IMR-90 (cell line): ENCODE measurements around the gene CYSTM1. TPM values are rescaled to one million over a fixed set of nuclear protein-coding genes. Genes with fewer than 3 reads are reported as not detected.

Source experiments
- ATAC-seq: fragments of 200-7000 bp; cut with Tn5 transposase; 2 replicates; pipeline ENCODE4 v1.9.1; 2020; ENCODE audit warnings: low read depth, mild to moderate bottlenecking, moderate library complexity
- BruUV-seq: library from RNA; stranded (reverse); fragments of 400-500 nt; replicated peaks from 2 replicates; lab custom pipeline; 2021; lab: Mats Ljungman, UMichigan
- CTCF ChIA-PET: fragments of 300-600 bp; formaldehyde crosslinking; extraction: SDS; loops from one replicate; lab custom pipeline; 2021; ENCODE audit warnings: antibody characterized with exemption; lab: Yijun Ruan, JAX
- POLR2A ChIA-PET: fragments of 300-600 bp; sonication (Branson Sonifier 250); formaldehyde crosslinking; loops from one replicate; lab custom pipeline; 2022; ENCODE audit warnings: antibody characterized with exemption; ENCODE audit not compliant: unreplicated experiment; lab: Charles Lee
- DNase-seq: peaks from one replicate; pipeline ENCODE4 v3.0.0; 2013
- H2AFZ ChIP-seq: replicated peaks from 2 replicates; pipeline ENCODE3; 2013; ENCODE audit warnings: low read length, mild to moderate bottlenecking; ENCODE audit not compliant: poor library complexity
- H2AK5ac ChIP-seq: 2 replicates; pipeline ENCODE4 v1.6.1; 2013; ENCODE audit warnings: low read depth, low read length, inconsistent platforms
- H2AK9ac ChIP-seq: replicated peaks from 2 replicates; pipeline ENCODE3; 2013; ENCODE audit warnings: mild to moderate bottlenecking, low read depth, low read length, moderate library complexity; ENCODE audit not compliant: poor library complexity
- H2BK120ac ChIP-seq: 2 replicates; pipeline ENCODE4 v1.6.1; 2013; ENCODE audit warnings: low read depth, low read length, inconsistent platforms
- H2BK15ac ChIP-seq: 3 replicates; pipeline ENCODE4 v1.6.1; 2013; ENCODE audit warnings: low read depth, low read length, inconsistent platforms
- H2BK20ac ChIP-seq: 2 replicates; pipeline ENCODE4 v1.6.1; 2013; ENCODE audit warnings: low read depth, mild to moderate bottlenecking, inconsistent platforms, low read length, moderate library complexity
- H2BK5ac ChIP-seq: 2 replicates; pipeline ENCODE4 v1.6.1; 2013; ENCODE audit warnings: mild to moderate bottlenecking, low read depth, low read length, inconsistent platforms; ENCODE audit not compliant: poor library complexity, severe bottlenecking
- H3K14ac ChIP-seq: replicated peaks from 2 replicates; pipeline ENCODE4 v1.6.1; 2013; ENCODE audit warnings: low read depth, low read length, inconsistent platforms
- H3K18ac ChIP-seq: 2 replicates; pipeline ENCODE4 v1.6.1; 2013; ENCODE audit warnings: low read depth, low read length, control low read depth
- H3K23ac ChIP-seq: 2 replicates; pipeline ENCODE4 v1.6.1; 2013; ENCODE audit warnings: low read depth, low read length, inconsistent platforms
- H3K27ac ChIP-seq: 2 replicates; pipeline ENCODE4 v1.5.1; 2013; ENCODE audit warnings: mild to moderate bottlenecking, control low read depth, low read length; ENCODE audit not compliant: insufficient read depth
- H3K27me3 ChIP-seq: 2 replicates; pipeline ENCODE4 v1.6.1; 2013; ENCODE audit warnings: low read length; ENCODE audit not compliant: control insufficient read depth, insufficient read depth
- H3K36me3 ChIP-seq: 2 replicates; pipeline ENCODE4 v1.6.1; 2013; ENCODE audit warnings: low read length, mixed read lengths; ENCODE audit not compliant: control insufficient read depth, insufficient read depth
- H3K4ac ChIP-seq: 2 replicates; pipeline ENCODE4 v1.6.1; 2013; ENCODE audit warnings: low read depth, low read length, inconsistent platforms
- H3K4me1 ChIP-seq: 2 replicates; pipeline ENCODE4 v1.6.1; 2013; ENCODE audit warnings: low read length, mixed read lengths; ENCODE audit not compliant: control insufficient read depth, insufficient read depth
- H3K4me2 ChIP-seq: 2 replicates; pipeline ENCODE4 v1.6.1; 2013; ENCODE audit warnings: low read depth, mild to moderate bottlenecking, control low read depth, low read length, moderate library complexity
- H3K4me3 ChIP-seq: 2 replicates; pipeline ENCODE4 v1.5.1; 2013; ENCODE audit warnings: low read depth, mild to moderate bottlenecking, control low read depth, low read length, moderate library complexity; ENCODE audit not compliant: insufficient read depth
- H3K56ac ChIP-seq: 2 replicates; pipeline ENCODE4 v1.6.1; 2013; ENCODE audit warnings: low read length, inconsistent platforms; ENCODE audit not compliant: insufficient read depth; ENCODE audit errors: extremely low read depth
- H3K79me1 ChIP-seq, 2 experiments: 2 replicates each; pipeline ENCODE4 v1.6.1; 2013; ENCODE audit warnings: low read length in 2 of 2, inconsistent platforms in 1 of 2, low read depth in 1 of 2
- H3K9ac ChIP-seq: 2 replicates; pipeline ENCODE4 v1.6.1; 2013; ENCODE audit warnings: low read depth, low read length, control low read depth
- H3K9me1 ChIP-seq: 2 replicates; pipeline ENCODE4 v1.6.1; 2013; ENCODE audit warnings: low read length, inconsistent platforms; ENCODE audit not compliant: insufficient read depth
- H3K9me3 ChIP-seq: 2 replicates; pipeline ENCODE4 v1.6.1; 2013; ENCODE audit warnings: low read length; ENCODE audit not compliant: control insufficient read depth, insufficient read depth
- H4K20me1 ChIP-seq: 2 replicates; pipeline ENCODE4 v1.6.1; 2013; ENCODE audit warnings: low read length, inconsistent platforms; ENCODE audit not compliant: insufficient read depth
- H4K5ac ChIP-seq: 2 replicates; pipeline ENCODE4 v1.6.1; 2013; ENCODE audit warnings: mild to moderate bottlenecking, low read depth, low read length, control low read depth
- H4K8ac ChIP-seq, 2 experiments: 2 replicates each; pipeline ENCODE4 v1.6.1; 2013; ENCODE audit warnings: low read depth in 2 of 2, low read length in 2 of 2, control low read depth in 1 of 2, inconsistent platforms in 1 of 2
- H4K91ac ChIP-seq: 2 replicates; pipeline ENCODE4 v1.6.1; 2013; ENCODE audit warnings: low read depth, low read length, inconsistent platforms; ENCODE audit not compliant: insufficient read depth
- BHLHE40 ChIP-seq: fragments of 150-350 bp; IDR thresholded peaks from 2 replicates; pipeline ENCODE4 v1.6.1; 2016; ENCODE audit warnings: mild to moderate bottlenecking, low read depth, low read length
- CEBPB ChIP-seq: IDR thresholded peaks from 2 replicates; pipeline ENCODE4 v1.6.1; 2012; ENCODE audit warnings: low read depth, low read length, improper control_type of control experiment
- CTCF ChIP-seq: conservative IDR thresholded peaks from 2 replicates; pipeline ENCODE4 v1.5.1; 2012; ENCODE audit warnings: mild to moderate bottlenecking, low read depth, low read length, improper control_type of control experiment
- ELK1 ChIP-seq: fragments of 150-350 bp; IDR thresholded peaks from 2 replicates; pipeline ENCODE4 v1.6.1; 2016; ENCODE audit warnings: low read depth, mild to moderate bottlenecking, low read length, moderate library complexity, borderline replicate concordance
- FOS ChIP-seq: fragments of 150-350 bp; IDR thresholded peaks from 2 replicates; pipeline ENCODE4 v1.6.1; 2016; ENCODE audit warnings: low read depth, low read length
- MAFK ChIP-seq: IDR thresholded peaks from 2 replicates; pipeline ENCODE4 v1.6.1; 2012; ENCODE audit warnings: low read depth, low read length, improper control_type of control experiment
- MAZ ChIP-seq: IDR thresholded peaks from 2 replicates; pipeline ENCODE4 v1.6.1; 2012; ENCODE audit warnings: low read depth, mild to moderate bottlenecking, low read length, improper control_type of control experiment, moderate library complexity, borderline replicate concordance
- MXI1 ChIP-seq: IDR thresholded peaks from 2 replicates; pipeline ENCODE4 v1.6.1; 2012; ENCODE audit warnings: low read depth, mild to moderate bottlenecking, low read length, moderate library complexity, borderline replicate concordance
- NFE2L2 ChIP-seq: fragments of 150-350 bp; IDR thresholded peaks from 2 replicates; pipeline ENCODE4 v1.6.1; 2016; ENCODE audit warnings: low read depth, mild to moderate bottlenecking, low read length
- POLR2A ChIP-seq: IDR thresholded peaks from 2 replicates; pipeline ENCODE4 v1.6.1; 2012; ENCODE audit warnings: mild to moderate bottlenecking, low read depth, low read length
- RAD21 ChIP-seq: IDR thresholded peaks from 2 replicates; pipeline ENCODE4 v1.6.1; 2012; ENCODE audit warnings: low read length, improper control_type of control experiment
- RCOR1 ChIP-seq: IDR thresholded peaks from 2 replicates; pipeline ENCODE4 v1.6.1; 2012; ENCODE audit warnings: mild to moderate bottlenecking, low read length, improper control_type of control experiment; ENCODE audit not compliant: insufficient replicate concordance
- RFX5 ChIP-seq: IDR thresholded peaks from 2 replicates; pipeline ENCODE4 v1.8.0; 2012; ENCODE audit warnings: low read depth, mild to moderate bottlenecking, low read length, moderate library complexity
- SMC3 ChIP-seq: fragments of 150-350 bp; IDR thresholded peaks from 2 replicates; pipeline ENCODE4 v1.6.1; 2016; ENCODE audit warnings: low read depth, mild to moderate bottlenecking, antibody characterized with exemption, low read length, moderate library complexity
- USF2 ChIP-seq: fragments of 150-350 bp; IDR thresholded peaks from 2 replicates; pipeline ENCODE4 v1.6.1; 2017; ENCODE audit warnings: mild to moderate bottlenecking, antibody characterized with exemption, low read length, low read depth
- WGBS, 2 experiments: methylation state at CpG; one replicate each; pipeline versions ENCODE4 v1.1.5 to v1.1.7; 2013; ENCODE audit warnings: missing lambda C conversion rate in 2 of 2; ENCODE audit not compliant: insufficient read length in 1 of 2; ENCODE audit errors: extremely low coverage in 2 of 2; 5-methylcytosine and 5-hydroxymethylcytosine counted together
- dilution Hi-C: fragments of 300-500 bp; cut with HindIII; formaldehyde crosslinking; loops from one replicate; pipeline ENCODE4 v1.14.3; 2018; ENCODE audit warnings: low sequenced_read_pairs; ENCODE audit not compliant: unreplicated experiment
- in situ Hi-C: fragments of 300-500 bp; cut with MboI; formaldehyde crosslinking; loops from 3 replicates; pipeline ENCODE4 v1.14.3; 2019; ENCODE audit warnings: low sequenced_read_pairs, inconsistent platforms, mixed read lengths
- intact Hi-C: fragments of 100-400 bp; cut with micrococcal nuclease; formaldehyde crosslinking; loops from 2 replicates; pipeline ENCODE4 v1.10.0; 2022
- polyA plus RNA-seq, 3 experiments: library from polyadenylated mRNA; depleted of rRNA; stranded (reverse); fragments of >200 nt; gene quantifications; 2 replicates each; pipeline ENCODE4 v1.2.3, GENCODE V29; 2012; ENCODE audit warnings: low replicate concordance in 1 of 3
- total RNA-seq: library from RNA; depleted of rRNA; stranded (reverse); fragments of >200 nt; gene quantifications from 2 replicates; pipeline ENCODE4 v1.2.3, GENCODE V29; 2012

The CYSTM1 gene
- total and polyA plus RNA-seq, 2 of the 4 experiments (the other 2 are of a cell fraction) = 7.3 to 15.0 TPM

GRCh38 chr5:140143521-140144258 is 31.3 kb upstream of the CYSTM1 start:
- H3K9me1 ChIP-seq = peaks cover 7% of the 10 kb centered on the region; the same call in 1 of the 2 replicates
- no TSS peak for BruUV-seq
- no peak overlapping the region for H3K23ac ChIP-seq
- H3K56ac ChIP-seq = no peak overlapping the region
- no peak overlapping the region for H4K5ac ChIP-seq
- in situ Hi-C loops (no loop called here), dilution Hi-C loops (no loop called here), intact Hi-C loops (loop anchor here (1.0 kb wide), 1 partner anchor 68 kb away; no protein-coding TSS in a partner anchor)
- peak overlapping the region; percentile 70 for H2AK9ac ChIP-seq
- no peak overlapping the region for H3K14ac ChIP-seq
- DNase-seq = no peak
- H3K18ac ChIP-seq = no peak overlapping the region
- peaks cover 70% of the 10 kb centered on the region for H4K20me1 ChIP-seq
- H4K8ac ChIP-seq = no peak overlapping the region
- WGBS, 2 experiments = no CpG with 5 or more reads among the region's 3 CpGs
- H3K36me3 ChIP-seq = no peaks in the 10 kb centered on the region
- no peaks in the 10 kb centered on the region; the same call in 1 of the 2 replicates for H3K27me3 ChIP-seq
- no peak overlapping the region for H3K4me3 ChIP-seq
- H3K79me1 ChIP-seq = peaks cover 28 to 58% of the 10 kb centered on the region in 2 experiments
- H2BK5ac ChIP-seq = no peak overlapping the region
- ChIA-PET POLR2A (no interaction called here), CTCF (interaction anchor here (0.9 to 3.1 kb wide), 9 partner anchors 11 to 100 kb away, joined by 3 to 31 read pairs (median 4); no protein-coding TSS in a partner anchor)
- no peak overlapping the region for H2BK15ac ChIP-seq
- no peak overlapping the region for H2BK20ac ChIP-seq
- peaks cover 4% of the 10 kb centered on the region; the same call in 1 of the 2 replicates for H3K4me1 ChIP-seq
- no peak overlapping the region for H3K4ac ChIP-seq
- H3K4me2 ChIP-seq = no peak overlapping the region
- H3K9me3 ChIP-seq = no peaks in the 10 kb centered on the region
- H4K91ac ChIP-seq = no peak overlapping the region
- no peak overlapping the region for H3K9ac ChIP-seq
- H2BK120ac ChIP-seq = no peak overlapping the region
- no peak overlapping the region for H2AK5ac ChIP-seq
- no peak for ATAC-seq
- peak overlapping the region; percentile 57 for H2AFZ ChIP-seq
- H3K27ac ChIP-seq = no peak overlapping the region
- no peak for TF ChIP-seq ELK1
- TF ChIP-seq SMC3 = no peak
- no peak for TF ChIP-seq MAZ
- TF ChIP-seq USF2 = no peak
- no peak for TF ChIP-seq MXI1
- no peak for TF ChIP-seq CTCF
- no peak for TF ChIP-seq POLR2A
- TF ChIP-seq RAD21 = no peak
- TF ChIP-seq FOS = no peak
- no peak for TF ChIP-seq CEBPB
- TF ChIP-seq MAFK = no peak
- no peak for TF ChIP-seq BHLHE40
- TF ChIP-seq NFE2L2 = no peak
- no peak for TF ChIP-seq RFX5
- no peak for TF ChIP-seq RCOR1
